ENCODE data around the gene ZNF302.

ZNF302 gene

DNA sequence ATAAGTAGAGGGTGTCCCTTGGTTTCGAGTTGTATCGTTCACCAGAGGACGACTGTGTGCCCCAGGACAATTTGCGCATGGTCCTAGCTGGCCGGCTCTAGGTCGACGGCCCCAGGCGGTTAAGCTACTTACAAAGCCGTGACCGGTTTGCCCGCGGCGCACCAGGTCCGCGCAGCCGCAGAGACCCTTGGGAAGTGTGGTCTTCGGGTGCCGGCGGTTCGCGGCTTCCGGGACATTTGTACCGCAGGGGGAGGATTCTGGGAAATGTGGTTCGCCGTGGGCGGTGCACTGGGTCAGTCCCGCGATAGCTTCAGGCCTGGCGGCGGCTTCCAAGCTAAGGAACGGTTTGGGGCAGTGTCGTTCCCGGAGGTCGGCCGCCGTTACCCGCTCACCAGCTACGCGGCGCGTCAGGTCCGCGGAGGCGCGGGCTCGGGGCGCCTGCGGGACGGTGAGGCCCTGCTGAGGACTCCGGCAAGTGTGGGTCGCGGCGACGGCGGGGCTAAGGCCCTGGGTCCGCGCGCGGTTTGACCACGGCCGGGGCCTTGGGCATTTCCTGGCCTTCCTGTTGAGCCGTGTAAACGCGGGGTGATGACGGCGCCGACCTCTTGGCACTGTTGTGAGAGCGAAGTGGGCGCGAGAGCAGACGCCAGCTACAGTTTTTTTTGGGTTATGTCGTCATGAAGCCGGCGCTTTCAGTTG lies at the start of gene ZNF302:
ZNF302 (plus strand) TSS at position 293 of the 699 bp plus-strand sequence. CDS start 1,127 bp downstream, outside the sequence.
- ATAC-seq = peak; percentile 98
- TF ChIP-seq ZFP30 (CRISPR knock-in tag; IDR thresholded peaks at IDR 0.05) = 0 out of 2 replicates have a peak, but pooled peaks have one; percentile 16
- TF ChIP-seq ZFP3 (CRISPR knock-in tag; IDR thresholded peaks at IDR 0.05) = peak; percentile 64
- TF ChIP-seq BACH2 (CRISPR knock-in tag; IDR thresholded peaks at IDR 0.05; ENCODE audit: borderline replicate concordance) = no peak
- TF ChIP-seq, protein P1, sequence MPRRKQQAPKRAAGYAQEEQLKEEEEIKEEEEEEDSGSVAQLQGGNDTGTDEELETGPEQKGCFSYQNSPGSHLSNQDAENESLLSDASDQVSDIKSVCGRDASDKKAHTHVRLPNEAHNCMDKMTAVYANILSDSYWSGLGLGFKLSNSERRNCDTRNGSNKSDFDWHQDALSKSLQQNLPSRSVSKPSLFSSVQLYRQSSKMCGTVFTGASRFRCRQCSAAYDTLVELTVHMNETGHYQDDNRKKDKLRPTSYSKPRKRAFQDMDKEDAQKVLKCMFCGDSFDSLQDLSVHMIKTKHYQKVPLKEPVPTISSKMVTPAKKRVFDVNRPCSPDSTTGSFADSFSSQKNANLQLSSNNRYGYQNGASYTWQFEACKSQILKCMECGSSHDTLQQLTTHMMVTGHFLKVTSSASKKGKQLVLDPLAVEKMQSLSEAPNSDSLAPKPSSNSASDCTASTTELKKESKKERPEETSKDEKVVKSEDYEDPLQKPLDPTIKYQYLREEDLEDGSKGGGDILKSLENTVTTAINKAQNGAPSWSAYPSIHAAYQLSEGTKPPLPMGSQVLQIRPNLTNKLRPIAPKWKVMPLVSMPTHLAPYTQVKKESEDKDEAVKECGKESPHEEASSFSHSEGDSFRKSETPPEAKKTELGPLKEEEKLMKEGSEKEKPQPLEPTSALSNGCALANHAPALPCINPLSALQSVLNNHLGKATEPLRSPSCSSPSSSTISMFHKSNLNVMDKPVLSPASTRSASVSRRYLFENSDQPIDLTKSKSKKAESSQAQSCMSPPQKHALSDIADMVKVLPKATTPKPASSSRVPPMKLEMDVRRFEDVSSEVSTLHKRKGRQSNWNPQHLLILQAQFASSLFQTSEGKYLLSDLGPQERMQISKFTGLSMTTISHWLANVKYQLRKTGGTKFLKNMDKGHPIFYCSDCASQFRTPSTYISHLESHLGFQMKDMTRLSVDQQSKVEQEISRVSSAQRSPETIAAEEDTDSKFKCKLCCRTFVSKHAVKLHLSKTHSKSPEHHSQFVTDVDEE (CRISPR knock-in tag; IDR thresholded peaks at IDR 0.05) = peak; percentile 60; the same call in 1 of the 2 replicates

GRCh38 chr19:34633802-34634201 lies 43.7 kb upstream of the ZNF302 start:
- no peak for ATAC-seq
- no peak for TF ChIP-seq ZNF565 (CRISPR knock-in tag; conservative IDR thresholded peaks at IDR 0.05; ENCODE audit: low read depth)
- no peak for TF ChIP-seq RARB (CRISPR knock-in tag; IDR thresholded peaks at IDR 0.05)
- TF ChIP-seq PPARA (CRISPR knock-in tag; IDR thresholded peaks at IDR 0.05; ENCODE audit: borderline replicate concordance) = no peak
- TF ChIP-seq OSR1 (CRISPR knock-in tag; IDR thresholded peaks at IDR 0.05) = no peak
- TF ChIP-seq ISL1 (CRISPR knock-in tag; IDR thresholded peaks at IDR 0.05) = no peak
- TF ChIP-seq TOX (CRISPR knock-in tag; IDR thresholded peaks at IDR 0.05; ENCODE audit: borderline replicate concordance) = no peak
- TF ChIP-seq CREB5 (CRISPR knock-in tag; IDR thresholded peaks at IDR 0.05; ENCODE audit: low read depth) = no peak
- no peak for TF ChIP-seq CSRNP3 (CRISPR knock-in tag; IDR thresholded peaks at IDR 0.05)

DNA sequence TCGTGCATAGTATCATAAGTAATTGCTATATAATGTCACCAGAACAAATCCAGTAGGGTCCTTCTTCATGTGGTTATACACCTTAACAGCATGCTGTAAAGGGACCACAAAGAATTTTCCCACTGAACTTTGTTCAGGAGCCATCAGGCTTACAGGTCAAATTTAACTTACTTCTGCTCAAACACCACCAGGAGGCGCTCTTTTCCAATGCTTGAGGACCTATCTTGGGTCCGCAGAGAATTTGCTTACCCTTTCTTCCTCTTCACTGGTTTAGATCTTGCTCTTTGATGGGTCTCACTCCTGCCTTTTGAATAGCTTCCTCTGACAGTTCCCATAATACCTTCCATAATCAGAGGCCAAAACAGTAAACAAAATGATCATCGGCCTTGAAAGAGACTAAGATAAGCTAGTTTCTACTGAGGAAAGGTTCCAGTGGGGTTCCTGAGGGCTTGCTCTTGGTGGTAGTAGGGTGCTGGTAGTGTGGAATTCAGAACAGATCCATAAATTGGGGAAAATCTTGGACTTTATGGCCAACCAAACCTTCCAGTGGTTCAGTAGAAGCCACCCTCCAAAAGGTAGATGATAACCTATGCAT lies 37.9 kb upstream of the ZNF302 start:
- peak; percentile 76 for ATAC-seq
- TF ChIP-seq ZNF70 (CRISPR knock-in tag; IDR thresholded peaks at IDR 0.05) (no peak), ZFP3 (CRISPR knock-in tag; IDR thresholded peaks at IDR 0.05) (no peak), SNAI2 (CRISPR knock-in tag; IDR thresholded peaks at IDR 0.05) (no peak), CREB5 (CRISPR knock-in tag; IDR thresholded peaks at IDR 0.05; ENCODE audit: low read depth) (no peak), GLIS3 (CRISPR knock-in tag; IDR thresholded peaks at IDR 0.05) (no peak), ZNF565 (CRISPR knock-in tag; conservative IDR thresholded peaks at IDR 0.05; ENCODE audit: low read depth) (no peak), ZC3H10 (CRISPR knock-in tag; IDR thresholded peaks at IDR 0.05) (no peak), BACH2 (CRISPR knock-in tag; IDR thresholded peaks at IDR 0.05; ENCODE audit: borderline replicate concordance) (no peak), ISL1 (CRISPR knock-in tag; IDR thresholded peaks at IDR 0.05) (no peak), TCF4 (CRISPR knock-in tag; IDR thresholded peaks at IDR 0.05; ENCODE audit: borderline replicate concordance) (no peak), CSRNP3 (CRISPR knock-in tag; IDR thresholded peaks at IDR 0.05) (no peak)
- TF ChIP-seq, protein P2, sequence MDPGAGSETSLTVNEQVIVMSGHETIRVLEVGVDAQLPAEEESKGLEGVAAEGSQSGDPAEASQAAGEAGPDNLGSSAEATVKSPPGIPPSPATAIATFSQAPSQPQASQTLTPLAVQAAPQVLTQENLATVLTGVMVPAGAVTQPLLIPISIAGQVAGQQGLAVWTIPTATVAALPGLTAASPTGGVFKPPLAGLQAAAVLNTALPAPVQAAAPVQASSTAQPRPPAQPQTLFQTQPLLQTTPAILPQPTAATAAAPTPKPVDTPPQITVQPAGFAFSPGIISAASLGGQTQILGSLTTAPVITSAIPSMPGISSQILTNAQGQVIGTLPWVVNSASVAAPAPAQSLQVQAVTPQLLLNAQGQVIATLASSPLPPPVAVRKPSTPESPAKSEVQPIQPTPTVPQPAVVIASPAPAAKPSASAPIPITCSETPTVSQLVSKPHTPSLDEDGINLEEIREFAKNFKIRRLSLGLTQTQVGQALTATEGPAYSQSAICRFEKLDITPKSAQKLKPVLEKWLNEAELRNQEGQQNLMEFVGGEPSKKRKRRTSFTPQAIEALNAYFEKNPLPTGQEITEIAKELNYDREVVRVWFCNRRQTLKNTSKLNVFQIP (CRISPR knock-in tag; IDR thresholded peaks at IDR 0.05; ENCODE audit: borderline replicate concordance, low read depth) = no peak
- TF ChIP-seq, protein P1 (CRISPR knock-in tag; IDR thresholded peaks at IDR 0.05) = no peak
